C4-2B (cell line): ENCODE data around the gene GCHFR.

Experiments used
- H3K27ac ChIP-seq: fragments of 450-650 bp; 2 replicates; pipeline ENCODE4 v1.5.1; 2017
- ZFX ChIP-seq: fragments of 450-650 bp; IDR thresholded peaks from 2 replicates; pipeline ENCODE4 v1.6.1; 2017
- TF ChIP-seq, protein P1 (sequence below): fragments of 450-650 bp; conservative IDR thresholded peaks from 2 replicates; pipeline ENCODE4 v1.5.1; 2017; ENCODE audit warnings: mild to moderate bottlenecking

GCHFR gene

GRCh38 chr15:40763801-40764628 is at the start of gene GCHFR:
Gene GCHFR, plus strand, starts transcription at chr15:40764068. Its CDS starts 113 bp downstream, at chr15:40764181.
- H3K27ac ChIP-seq = peak within 1 kb of the TSS; percentile 82
- no peak for TF ChIP-seq ZFX
- TF ChIP-seq, protein P1, sequence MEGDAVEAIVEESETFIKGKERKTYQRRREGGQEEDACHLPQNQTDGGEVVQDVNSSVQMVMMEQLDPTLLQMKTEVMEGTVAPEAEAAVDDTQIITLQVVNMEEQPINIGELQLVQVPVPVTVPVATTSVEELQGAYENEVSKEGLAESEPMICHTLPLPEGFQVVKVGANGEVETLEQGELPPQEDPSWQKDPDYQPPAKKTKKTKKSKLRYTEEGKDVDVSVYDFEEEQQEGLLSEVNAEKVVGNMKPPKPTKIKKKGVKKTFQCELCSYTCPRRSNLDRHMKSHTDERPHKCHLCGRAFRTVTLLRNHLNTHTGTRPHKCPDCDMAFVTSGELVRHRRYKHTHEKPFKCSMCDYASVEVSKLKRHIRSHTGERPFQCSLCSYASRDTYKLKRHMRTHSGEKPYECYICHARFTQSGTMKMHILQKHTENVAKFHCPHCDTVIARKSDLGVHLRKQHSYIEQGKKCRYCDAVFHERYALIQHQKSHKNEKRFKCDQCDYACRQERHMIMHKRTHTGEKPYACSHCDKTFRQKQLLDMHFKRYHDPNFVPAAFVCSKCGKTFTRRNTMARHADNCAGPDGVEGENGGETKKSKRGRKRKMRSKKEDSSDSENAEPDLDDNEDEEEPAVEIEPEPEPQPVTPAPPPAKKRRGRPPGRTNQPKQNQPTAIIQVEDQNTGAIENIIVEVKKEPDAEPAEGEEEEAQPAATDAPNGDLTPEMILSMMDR = no peak; the same call in 1 of the 2 replicates

GRCh38 chr15:40714144-40714543 is 49.7 kb upstream of the GCHFR start:
- H3K27ac ChIP-seq = no peak overlapping the region
- TF ChIP-seq ZFX = no peak
- TF ChIP-seq, protein P1 = no peak

- no peak overlapping the region for H3K27ac ChIP-seq
- no peak for TF ChIP-seq ZFX
- TF ChIP-seq, protein P1 = no peak
Measured at GRCh38 chr15:40716165-40716564, 47.7 kb upstream of the GCHFR start.

DNA sequence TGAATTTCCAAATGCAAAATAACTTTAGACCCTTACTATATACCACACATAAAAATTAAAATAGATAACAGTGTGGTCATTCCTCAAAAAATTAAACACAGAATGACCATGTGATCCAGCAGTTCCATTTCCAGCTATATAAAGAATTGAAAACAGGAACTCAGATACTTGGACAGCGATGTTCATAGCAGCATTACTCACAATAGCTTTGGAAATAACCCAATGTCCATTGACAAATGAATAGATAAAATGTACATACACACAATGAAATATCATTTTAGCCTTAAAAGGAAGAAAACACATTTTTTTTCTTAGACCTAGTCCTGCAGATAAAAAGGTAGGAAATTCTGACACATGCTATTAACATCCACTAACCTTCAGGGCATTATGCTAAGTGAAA is 42.2 kb upstream of the GCHFR start:
- TF ChIP-seq ZFX = no peak
- TF ChIP-seq, protein P1 = no peak
- no peak overlapping the region for H3K27ac ChIP-seq

GRCh38 chr15:40722354-40722753 is 41.5 kb upstream of the GCHFR start:
- no peak for TF ChIP-seq ZFX
- TF ChIP-seq, protein P1 = no peak
- H3K27ac ChIP-seq = no peak overlapping the region

GRCh38 chr15:40722934-40723333 is 40.9 kb upstream of the GCHFR start:
- no peak overlapping the region for H3K27ac ChIP-seq
- no peak for TF ChIP-seq ZFX
- TF ChIP-seq, protein P1 = no peak

DNA sequence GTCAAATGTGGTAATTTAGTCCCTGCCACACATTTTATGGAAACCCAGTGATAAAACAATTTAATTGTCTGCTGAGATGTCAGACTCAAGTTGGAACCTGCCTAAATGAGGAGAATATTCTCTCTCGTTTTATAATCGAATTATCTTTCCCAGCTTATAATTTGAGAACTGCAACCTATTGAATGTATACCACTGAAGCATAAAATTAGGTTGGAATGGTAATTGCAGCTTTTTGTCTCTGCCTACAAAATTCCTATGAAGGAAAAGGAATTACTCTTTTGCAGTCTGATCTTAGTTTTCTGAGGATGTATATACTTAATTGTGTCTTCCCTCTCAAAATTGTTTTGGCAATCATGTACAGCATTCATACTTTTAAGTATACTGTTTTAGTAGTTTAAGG is 39.9 kb upstream of the GCHFR start:
- no peak overlapping the region for H3K27ac ChIP-seq
- TF ChIP-seq, protein P1 = no peak
- no peak for TF ChIP-seq ZFX
